NOMO-1 treated with dmso at 0.1 percent for 144 hours (cell line): Measurements from ENCODE around the gene GLG1.
"Not testable (repeated sequence)": the region's sequence is repeated elsewhere in the genome, so short reads cannot be mapped to it uniquely, and the experiment has no call there.

Source experiments
- DNase-seq: peaks from one replicate; lab custom pipeline; 2025; ENCODE audit not compliant: unreplicated experiment; lab: John Stamatoyannopoulos, UW

The GLG1 gene

GRCh38 chr16:74575807-74576643 is 30.9 kb downstream of the GLG1 start:
- no peak for DNase-seq

GRCh38 chr16:74575175-74575806 is 31.6 kb downstream of the GLG1 start:
- DNase-seq = no peak

- no peak for DNase-seq
These were observed 32.8 kb downstream of the GLG1 start for GRCh38 chr16:74574146-74574545.

- no peak for DNase-seq
These were observed 33.3 kb downstream of the GLG1 start for GRCh38 chr16:74573622-74574021.

GRCh38 chr16:74570412-74571301 is 36.3 kb downstream of the GLG1 start:
- DNase-seq = no peak

GRCh38 chr16:74568961-74569631 is 37.8 kb downstream of the GLG1 start:
- DNase-seq = no peak

GRCh38 chr16:74567901-74568300 is 39.0 kb downstream of the GLG1 start:
- DNase-seq = no peak

- DNase-seq = no peak
These were observed 41.5 kb downstream of the GLG1 start for GRCh38 chr16:74565378-74565777.

GRCh38 chr16:74564451-74564984 is 42.4 kb downstream of the GLG1 start:
- DNase-seq = no peak

- DNase-seq = peak; percentile 83
These were observed 43.1 kb downstream of the GLG1 start for GRCh38 chr16:74563828-74564263.

- no peak for DNase-seq
These were observed 44.8 kb downstream of the GLG1 start for GRCh38 chr16:74562117-74562516.

- DNase-seq = no peak
These were observed 45.3 kb downstream of the GLG1 start for GRCh38 chr16:74561626-74562025.

GRCh38 chr16:74560912-74561311 is 46.0 kb downstream of the GLG1 start:
- no peak for DNase-seq

- no peak for DNase-seq
These were observed 48.0 kb downstream of the GLG1 start for GRCh38 chr16:74558873-74559272.

- DNase-seq = no peak
These were observed 49.6 kb downstream of the GLG1 start for GRCh38 chr16:74557275-74557674.

GRCh38 chr16:74556375-74556922 is 50.5 kb downstream of the GLG1 start:
- DNase-seq = no peak

GRCh38 chr16:74552357-74552756 is 54.6 kb downstream of the GLG1 start:
- not testable (repeated sequence) for DNase-seq

- not testable (repeated sequence) for DNase-seq
These were observed 56.5 kb downstream of the GLG1 start for GRCh38 chr16:74550227-74551019.

GRCh38 chr16:74546112-74546511 is 60.8 kb downstream of the GLG1 start:
- not testable (repeated sequence) for DNase-seq
